Fibroblast of lung (primary cell): ENCODE data around the gene CFAP100. TPM values are rescaled to one million over a fixed set of nuclear protein-coding genes. Genes with fewer than 3 reads are reported as not detected.

ENCODE experiments used
- DNase-seq, 2 donors: peaks; one replicate each; pipeline versions ENCODE4 v3.0.0 to v3.0.0-alpha.2; 2010; ENCODE audit warnings: low read depth in 2 of 2
- H2AFZ ChIP-seq: 2 replicates; pipeline ENCODE4 v1.5.1; 2012; ENCODE audit warnings: low read length, control low read depth, inconsistent platforms
- H3K27ac ChIP-seq: 2 replicates; pipeline ENCODE4 v1.5.1; 2011; ENCODE audit warnings: low read length, control low read depth; ENCODE audit not compliant: insufficient read depth
- H3K27me3 ChIP-seq: 2 replicates; pipeline ENCODE4 v1.5.1; 2011; ENCODE audit warnings: mild to moderate bottlenecking, low read length; ENCODE audit not compliant: control insufficient read depth, insufficient read depth
- H3K36me3 ChIP-seq: 2 replicates; pipeline ENCODE4 v1.5.1; 2011; ENCODE audit warnings: low read length; ENCODE audit not compliant: control insufficient read depth, insufficient read depth
- H3K4me1 ChIP-seq: 2 replicates; pipeline ENCODE4 v1.5.1; 2011; ENCODE audit warnings: low read length; ENCODE audit not compliant: control insufficient read depth, insufficient read depth; ENCODE audit errors: extremely low read depth
- H3K4me2 ChIP-seq: 2 replicates; pipeline ENCODE4 v1.5.1; 2011; ENCODE audit warnings: low read length, control low read depth; ENCODE audit not compliant: insufficient read depth; ENCODE audit errors: extremely low read depth
- H3K4me3 ChIP-seq, 4 experiments: fragments of 200-600 bp in 1 of 4; sonication (generic) in 1 of 4; replicated peaks in 1 of 4; 2 replicates each; pipeline ENCODE4 v1.5.1; 2011 to 2016; ENCODE audit warnings: low read length in 4 of 4, low read depth in 3 of 4, mild to moderate bottlenecking in 3 of 4, control low read depth in 2 of 4, inconsistent platforms in 1 of 4, mixed read lengths in 1 of 4; ENCODE audit not compliant: insufficient read depth in 1 of 4; ENCODE audit errors: control extremely low read depth in 1 of 4
- H3K79me2 ChIP-seq: 2 replicates; pipeline ENCODE4 v1.5.1; 2012; ENCODE audit warnings: mild to moderate bottlenecking, low read length, inconsistent platforms; ENCODE audit not compliant: control insufficient read depth, insufficient read depth
- H3K9ac ChIP-seq: 2 replicates; pipeline ENCODE4 v1.5.1; 2011; ENCODE audit warnings: mild to moderate bottlenecking, low read length, control low read depth; ENCODE audit not compliant: insufficient read depth
- H3K9me3 ChIP-seq: 2 replicates; pipeline ENCODE4 v1.5.1; 2012; ENCODE audit warnings: low read depth, low read length; ENCODE audit not compliant: control insufficient read depth, insufficient read depth
- H4K20me1 ChIP-seq: 2 replicates; pipeline ENCODE4 v1.5.1; 2011; ENCODE audit warnings: low read length; ENCODE audit not compliant: control insufficient read depth, insufficient read depth; ENCODE audit errors: extremely low read depth
- CTCF ChIP-seq, 2 donors: IDR thresholded peaks in 1 of 2; conservative IDR thresholded peaks in 1 of 2; 1 replicate in 1 of 2; 2 replicates in 1 of 2; pipeline ENCODE4 v1.5.1; 2011 to 2012; ENCODE audit warnings: low read length in 2 of 2, control low read depth in 1 of 2, inconsistent platforms in 1 of 2, low read depth in 1 of 2, mild to moderate bottlenecking in 1 of 2
- EZH2 ChIP-seq: IDR thresholded peaks from 2 replicates; pipeline ENCODE4 v1.5.1; 2012; ENCODE audit warnings: low read length, control low read depth, mild to moderate bottlenecking; ENCODE audit errors: missing control alignments
- polyA plus RNA-seq, 2 donors: library from polyadenylated mRNA; depleted of rRNA in 1 of 2; stranded (reverse) in 1 of 2; unstranded in 1 of 2; fragments of >200 nt; gene quantifications; 2 replicates each; pipeline ENCODE4 v1.2.1, GENCODE V29; 2011 to 2012; ENCODE audit warnings: missing spikeins in 1 of 2
- total RNA-seq: library from RNA; depleted of rRNA; stranded (reverse); fragments of >200 nt; gene quantifications from 2 replicates; pipeline ENCODE4 v1.2.1, GENCODE V29; 2014

Gene CFAP100
- total and polyA plus RNA-seq, 2 donors (not counting 1 experiment from before 2014, with no cell fraction given) = not detected

GRCh38 chr3:126417515-126417914, 22.8 kb downstream of the CFAP100 start:
- DNase-seq = no peak
- Histone ChIP-seq H3K79me2 (no peaks in the 10 kb centered on the region), H3K9ac (no peak overlapping the region), H3K9me3 (no peaks in the 10 kb centered on the region), H3K4me1 (no peaks in the 10 kb centered on the region), H2AFZ (no peak overlapping the region), H3K36me3 (no peaks in the 10 kb centered on the region), H3K27ac (no peak overlapping the region), H3K4me3 (no peak overlapping the region), H3K4me2 (no peak overlapping the region), H4K20me1 (no peaks in the 10 kb centered on the region), H3K27me3 (peaks cover 12% of the 10 kb centered on the region)
- TF ChIP-seq CTCF (conservative IDR thresholded peaks at IDR 0.05 in 1 of 2, IDR thresholded peaks at IDR 0.05 in 1 of 2; ENCODE audit: low read depth in 1 of 2, low read length in 2 of 2) = no peak
- no peak for TF ChIP-seq EZH2

DNA sequence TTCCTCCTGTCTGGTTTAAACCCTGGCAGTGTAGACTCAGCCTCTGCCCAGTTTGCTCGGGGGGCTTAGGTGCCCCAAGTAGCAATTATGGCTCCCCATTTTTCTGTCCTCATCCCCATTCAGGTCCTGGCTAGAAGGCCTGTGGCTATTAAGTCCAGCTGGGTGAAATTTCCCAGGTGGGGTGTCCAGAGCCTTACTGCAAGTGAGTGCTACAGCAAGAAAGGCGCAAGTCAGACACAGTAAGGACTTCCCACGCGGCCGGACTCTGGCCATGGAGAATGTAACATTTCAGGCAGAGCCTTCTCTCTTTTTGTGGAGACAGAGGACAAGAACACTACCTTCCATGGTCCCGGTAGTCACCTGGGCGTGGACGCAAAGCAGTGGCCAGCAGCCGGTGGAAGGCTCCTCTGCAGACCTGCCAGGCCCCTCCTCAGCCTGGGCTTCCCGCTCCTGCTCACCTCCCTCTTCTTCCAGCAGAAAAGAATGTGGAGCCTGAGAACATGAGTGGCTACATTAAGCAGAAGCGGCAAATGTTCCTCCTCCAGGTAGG, 23.3 kb downstream of the CFAP100 start:
- TF ChIP-seq CTCF (conservative IDR thresholded peaks at IDR 0.05 in 1 of 2, IDR thresholded peaks at IDR 0.05 in 1 of 2; ENCODE audit: low read depth in 1 of 2, low read length in 2 of 2) (no peak), EZH2 (no peak)
- Histone ChIP-seq H3K27me3 (peaks cover 9% of the 10 kb centered on the region), H3K9ac (no peak overlapping the region), H3K4me2 (no peak overlapping the region), H3K27ac (no peak overlapping the region), H4K20me1 (no peaks in the 10 kb centered on the region), H2AFZ (no peak overlapping the region), H3K9me3 (no peaks in the 10 kb centered on the region), H3K36me3 (no peaks in the 10 kb centered on the region), H3K4me1 (no peaks in the 10 kb centered on the region), H3K79me2 (no peaks in the 10 kb centered on the region), H3K4me3 (no peak overlapping the region)
- DNase-seq = no peak

DNA sequence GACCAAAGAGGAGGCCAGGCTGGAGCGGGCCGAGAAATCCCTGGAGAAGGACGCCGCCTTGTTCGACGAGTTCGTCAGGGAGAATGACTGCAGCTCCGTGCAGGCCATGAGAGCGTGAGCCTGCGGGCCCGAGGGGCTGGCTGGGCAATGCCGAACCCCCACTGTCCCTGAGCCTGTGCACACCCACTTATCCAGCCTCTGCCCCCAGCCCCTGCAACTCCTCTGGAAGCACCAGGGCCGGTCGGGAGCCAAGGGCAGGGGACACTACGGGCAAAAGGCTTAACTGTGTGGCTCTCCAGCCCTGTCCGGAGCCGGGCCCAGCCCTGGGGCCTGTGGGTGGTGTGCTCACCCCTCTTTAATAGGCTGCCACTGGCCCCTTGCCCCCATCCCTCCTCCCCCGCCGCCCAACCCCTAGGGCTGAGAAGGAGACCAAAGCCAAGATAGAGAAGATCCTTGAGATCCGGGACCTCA, 24.0 kb downstream of the CFAP100 start:
- no peak for DNase-seq
- Histone ChIP-seq H3K4me1 (no peaks in the 10 kb centered on the region), H4K20me1 (no peaks in the 10 kb centered on the region), H3K36me3 (no peaks in the 10 kb centered on the region), H3K4me2 (no peak overlapping the region), H3K27ac (no peak overlapping the region), H3K27me3 (peaks cover 9% of the 10 kb centered on the region), H3K9ac (no peak overlapping the region), H3K9me3 (no peaks in the 10 kb centered on the region), H2AFZ (no peak overlapping the region), H3K79me2 (no peaks in the 10 kb centered on the region), H3K4me3 (no peak overlapping the region)
- TF ChIP-seq CTCF (conservative IDR thresholded peaks at IDR 0.05 in 1 of 2, IDR thresholded peaks at IDR 0.05 in 1 of 2; ENCODE audit: low read depth in 1 of 2, low read length in 2 of 2) (no peak), EZH2 (no peak)
